Psoas muscle (tissue), 8 donors: ENCODE results near the gene NOLC1. TPM values are rescaled to one million over a fixed set of nuclear protein-coding genes. Genes with fewer than 3 reads are reported as not detected.

Experiments used
- ATAC-seq, 4 donors: fragments of 200-7000 bp; cut with Tn5 transposase; one replicate each; pipeline ENCODE4 v1.9.1; 2020; ENCODE audit warnings: moderate library complexity in 3 of 4, mild to moderate bottlenecking in 2 of 4
- DNase-seq, 2 donors: peaks; one replicate each; pipeline ENCODE4 v3.0.0-alpha.2; 2020
- H3K27ac ChIP-seq: fragments of 200-600 bp; one replicate; pipeline ENCODE4 v1.8.0; 2022
- H3K27me3 ChIP-seq, 3 donors: fragments of 200-600 bp in 1 of 3; one replicate each; pipeline versions ENCODE4 v1.6.1 to v1.8.0; 2013 to 2022; ENCODE audit warnings: low read length in 2 of 3, mild to moderate bottlenecking in 2 of 3, moderate library complexity in 1 of 3; ENCODE audit not compliant: insufficient read depth in 3 of 3
- H3K36me3 ChIP-seq, 2 donors: fragments of 200-600 bp in 1 of 2; one replicate each; pipeline versions ENCODE4 v1.6.1 to v1.8.0; 2013 to 2022; ENCODE audit warnings: low read depth in 1 of 2, mild to moderate bottlenecking in 1 of 2, moderate library complexity in 1 of 2; ENCODE audit not compliant: insufficient read depth in 1 of 2
- H3K4me1 ChIP-seq: fragments of 200-600 bp; one replicate; pipeline ENCODE4 v1.8.0; 2022
- H3K4me3 ChIP-seq: fragments of 200-600 bp; one replicate; pipeline ENCODE4 v1.8.0; 2022; ENCODE audit warnings: mild to moderate bottlenecking
- H3K9me3 ChIP-seq: fragments of 200-600 bp; one replicate; pipeline ENCODE4 v1.8.0; 2022
- WGBS, 3 donors: extraction: QIAGEN DNeasy Blood & Tissue Kit; methylation state at CpG; one replicate each; pipeline versions ENCODE4 v1.1.6 to v1.1.7; 2013; 5-methylcytosine and 5-hydroxymethylcytosine counted together
- intact Hi-C, 2 donors: fragments of 100-400 bp; cut with DNase I; formaldehyde crosslinking; loops; one replicate each; pipeline versions ENCODE4 v1.11.0 to v1.14.2; 2022
- polyA plus RNA-seq, 3 donors: library from polyadenylated mRNA; stranded (reverse); fragments of 200-250 nt; gene quantifications; one replicate each; pipeline ENCODE4 v1.2.3, GENCODE V29; 2013
- total RNA-seq, 4 donors: library from RNA; stranded (reverse); fragmentation: NEBNext Ultra II Directional in 2 of 4; extraction: Animal tissue kit (Norgen Biotek cat#: 25700) in 2 of 4; gene quantifications; one replicate each; pipeline versions ENCODE4 v1.2.1 to v1.2.4, GENCODE V29; 2021 to 2023
- TF ChIP-seq, protein P1 (sequence below): fragments of 200-600 bp; IDR thresholded peaks from one replicate; pipeline ENCODE4 v1.8.0; 2022; ENCODE audit warnings: antibody characterized with exemption
- donor health status: healthy with polysubstance abuse.
- donor health status: DM: no; HTN: no; CAD: no; lungs with moderate emphysema.
- donor health status: Bipolar disorder and iron deficiency.
- donor health status: healthy.
- donor health status: DM: yes; HTN: yes; CAD: no.
- donor health status: DM: no; HTN: no; CAD: no.
- donor health status: DM: no; HTN: no; CAD: no.
- donor health status: DM: yes; HTN: yes; CAD: no.

NOLC1 gene
- total and polyA plus RNA-seq, 7 donors, result 25.8 to 86.1 (median 57.6) TPM

DNA sequence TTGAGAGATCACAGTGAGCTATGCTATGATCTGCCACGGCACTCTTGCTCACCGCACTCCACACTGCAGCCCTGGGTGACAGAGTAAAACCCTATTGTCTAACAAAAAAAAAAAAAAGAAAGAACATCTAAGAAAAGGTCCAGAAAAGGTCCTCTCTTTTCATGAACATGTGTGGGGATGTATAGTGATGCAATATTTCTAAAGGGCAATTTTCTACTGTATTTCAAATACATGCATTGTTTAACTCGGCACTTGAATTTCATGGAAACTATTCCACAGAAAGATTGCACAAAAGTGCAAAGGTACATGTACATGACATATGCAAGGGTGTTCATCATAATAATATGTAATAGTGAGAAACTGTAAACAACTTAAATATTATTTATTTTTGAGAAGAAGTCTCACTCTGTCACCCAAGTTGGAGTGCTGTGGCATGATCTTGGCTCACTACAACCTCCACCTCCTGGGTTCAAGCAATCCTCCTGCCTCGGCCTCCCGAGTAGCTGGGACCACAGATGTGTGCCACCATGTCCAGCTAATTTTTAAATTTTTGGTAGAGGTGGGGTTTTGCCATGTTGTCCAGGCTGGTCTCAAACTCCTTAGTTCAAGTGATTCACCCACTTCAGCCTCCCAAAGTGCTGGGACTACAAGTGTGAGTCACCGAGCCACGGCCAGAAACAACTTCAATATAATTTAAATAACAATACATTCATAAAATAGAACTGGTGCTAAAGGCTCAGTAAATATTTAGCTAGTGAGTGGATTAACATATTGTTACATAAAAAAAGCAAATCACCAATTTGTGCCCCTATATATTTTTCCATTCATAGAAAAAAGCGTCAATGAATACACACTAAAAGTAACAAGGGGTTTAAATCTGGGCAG, 20.7 kb upstream of the NOLC1 start:
- intact Hi-C loops, result no loop called here
- TF ChIP-seq, protein P1, sequence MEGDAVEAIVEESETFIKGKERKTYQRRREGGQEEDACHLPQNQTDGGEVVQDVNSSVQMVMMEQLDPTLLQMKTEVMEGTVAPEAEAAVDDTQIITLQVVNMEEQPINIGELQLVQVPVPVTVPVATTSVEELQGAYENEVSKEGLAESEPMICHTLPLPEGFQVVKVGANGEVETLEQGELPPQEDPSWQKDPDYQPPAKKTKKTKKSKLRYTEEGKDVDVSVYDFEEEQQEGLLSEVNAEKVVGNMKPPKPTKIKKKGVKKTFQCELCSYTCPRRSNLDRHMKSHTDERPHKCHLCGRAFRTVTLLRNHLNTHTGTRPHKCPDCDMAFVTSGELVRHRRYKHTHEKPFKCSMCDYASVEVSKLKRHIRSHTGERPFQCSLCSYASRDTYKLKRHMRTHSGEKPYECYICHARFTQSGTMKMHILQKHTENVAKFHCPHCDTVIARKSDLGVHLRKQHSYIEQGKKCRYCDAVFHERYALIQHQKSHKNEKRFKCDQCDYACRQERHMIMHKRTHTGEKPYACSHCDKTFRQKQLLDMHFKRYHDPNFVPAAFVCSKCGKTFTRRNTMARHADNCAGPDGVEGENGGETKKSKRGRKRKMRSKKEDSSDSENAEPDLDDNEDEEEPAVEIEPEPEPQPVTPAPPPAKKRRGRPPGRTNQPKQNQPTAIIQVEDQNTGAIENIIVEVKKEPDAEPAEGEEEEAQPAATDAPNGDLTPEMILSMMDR, result no peak
- DNase-seq (no peak), ATAC-seq (no peak)
- peaks cover 23% of the 10 kb centered on the region for H3K4me1 ChIP-seq
- 90 to 94% (median 92%) methylated on average over 8 of the region's 8 CpGs for WGBS, 3 donors
- H3K36me3 ChIP-seq, result no peaks in the 10 kb centered on the region
- H3K9me3 ChIP-seq, result no peaks in the 10 kb centered on the region
- H3K27me3 ChIP-seq, result no peaks in the 10 kb centered on the region
- peak overlapping the region; percentile 99 for H3K27ac ChIP-seq
- H3K4me3 ChIP-seq, result no peak overlapping the region

DNA sequence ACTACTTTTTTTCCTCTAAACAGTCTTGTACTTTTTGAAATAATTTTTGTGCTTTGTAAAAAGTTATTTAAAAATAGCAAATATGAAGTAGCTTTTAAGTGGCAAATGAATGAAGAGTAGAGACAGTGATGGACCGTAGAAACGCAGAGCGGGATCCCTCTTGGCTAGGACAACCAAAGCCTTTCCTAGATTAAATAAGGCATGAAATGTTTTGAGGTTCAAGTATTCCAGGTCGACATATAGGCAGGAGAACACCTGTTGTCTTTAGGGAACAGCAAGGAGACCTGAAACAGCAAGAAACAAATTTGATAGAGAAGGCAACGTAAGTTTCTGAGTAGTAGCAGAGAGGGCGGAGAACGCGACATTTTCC, 20.0 kb upstream of the NOLC1 start:
- WGBS, 3 donors, result 14 to 19% (median 17%) methylated on average over 8 of the region's 8 CpGs
- no peaks in the 10 kb centered on the region for H3K36me3 ChIP-seq
- H3K4me3 ChIP-seq, result peak overlapping the region; percentile 100
- ATAC-seq (no peak), DNase-seq (no peak)
- peaks cover 27% of the 10 kb centered on the region for H3K4me1 ChIP-seq
- no peaks in the 10 kb centered on the region for H3K9me3 ChIP-seq
- intact Hi-C loops, result no loop called here
- TF ChIP-seq, protein P1, result no peak
- H3K27me3 ChIP-seq, result no peaks in the 10 kb centered on the region
- peak overlapping the region; percentile 99 for H3K27ac ChIP-seq

DNA sequence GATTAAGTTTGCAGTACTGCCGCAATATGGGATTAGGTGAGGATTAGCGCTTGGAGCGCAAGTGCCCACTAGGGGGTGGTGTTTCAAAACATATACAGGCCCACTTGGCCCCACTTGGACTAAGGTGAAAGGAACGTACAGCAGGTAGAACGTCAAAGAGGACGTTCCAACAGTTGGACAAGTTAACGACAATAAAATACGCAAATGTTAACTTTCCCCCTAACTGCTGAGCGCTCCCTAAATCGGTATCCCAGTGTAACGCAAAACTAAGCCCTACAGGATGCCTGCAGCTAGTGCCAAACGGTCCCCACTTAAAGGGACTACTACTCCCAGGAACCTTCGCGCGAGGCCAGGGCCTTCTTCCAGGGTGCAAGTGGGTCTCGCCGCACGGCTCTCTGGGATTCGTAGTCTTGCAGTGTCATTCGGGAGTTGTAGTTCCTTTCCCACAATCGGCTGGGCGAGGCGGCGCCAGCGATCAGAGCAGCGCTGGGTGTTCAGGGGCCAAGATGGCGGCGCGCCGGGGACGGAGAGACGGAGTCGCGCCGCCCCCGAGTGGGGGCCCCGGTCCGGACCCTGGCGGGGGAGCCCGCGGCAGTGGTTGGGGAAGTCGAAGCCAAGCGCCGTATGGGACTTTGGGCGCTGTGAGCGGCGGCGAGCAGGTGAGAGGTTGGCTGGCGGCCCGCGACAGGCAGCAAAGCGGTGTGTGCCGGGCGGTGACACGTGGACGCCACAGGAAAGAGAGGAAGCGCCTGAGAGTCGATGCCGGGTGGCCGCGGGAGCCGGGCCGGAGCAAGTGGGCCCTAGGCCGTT, 19.4 kb upstream of the NOLC1 start, which contains the start of gene PPRC1:
Gene PPRC1 (plus strand): TSS at position 478 of the 810 bp plus-strand sequence. CDS start 29 bp downstream, at position 507.
- 0 to 1% (median 0%) methylated on average over 53 to 64 of the region's 64 CpGs for WGBS, 3 donors
- Histone ChIP-seq H3K36me3 (peaks cover 0 to 6% of the 10 kb centered on the region in 2 donors), H3K27me3 (no peaks in the 10 kb centered on the region), H3K4me3 (peak within 1 kb of the TSS; percentile 100), H3K9me3 (no peaks in the 10 kb centered on the region), H3K27ac (peak within 1 kb of the TSS; percentile 99), H3K4me1 (peaks cover 27% of the 10 kb centered on the region)
- intact Hi-C loops, result no loop called here
- TF ChIP-seq, protein P1, result peak; percentile 86
- DNase-seq (peak; percentile 99), ATAC-seq (peak; percentile 94 to 95 (median 95))

DNA sequence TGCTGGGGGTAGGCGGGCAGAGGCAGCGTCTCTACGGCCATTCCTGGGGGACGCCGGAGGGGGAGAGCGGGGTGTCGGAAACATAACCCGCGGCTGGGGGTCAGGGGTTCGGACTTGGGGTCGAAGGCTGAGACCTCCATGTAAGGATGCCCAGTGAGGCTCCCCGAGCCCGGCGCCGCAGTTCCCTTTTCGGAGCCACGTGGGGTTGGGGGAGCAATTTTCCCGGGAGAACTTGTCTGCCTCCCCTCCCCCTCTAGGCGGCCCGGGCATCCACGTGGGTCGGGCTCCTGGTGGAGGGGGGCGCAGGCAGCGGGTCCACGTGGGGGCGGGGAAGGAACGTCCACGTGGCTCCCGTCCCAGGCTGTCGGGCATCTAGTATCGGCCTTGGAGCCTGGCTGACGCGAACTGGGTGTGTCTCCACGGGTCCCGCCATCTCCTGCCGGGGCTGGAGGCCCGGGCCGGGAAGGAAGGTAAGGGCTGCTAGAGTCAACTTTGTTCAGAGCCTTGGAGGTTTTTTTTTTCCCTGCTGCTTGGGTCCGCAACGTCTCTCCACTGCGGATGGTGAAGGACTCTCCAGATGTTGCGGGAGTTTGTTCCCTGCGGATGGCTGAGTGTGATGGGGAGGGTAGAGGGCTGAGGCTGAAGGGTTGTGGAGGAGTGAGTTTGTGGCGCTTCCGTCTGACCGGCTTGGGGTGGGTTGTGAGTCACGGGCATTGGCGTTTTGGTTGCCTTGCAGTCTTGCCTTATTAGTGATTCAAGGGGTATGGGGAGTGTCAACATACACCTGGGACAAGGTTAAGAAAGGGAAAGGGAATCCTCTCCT, 18.6 kb upstream of the NOLC1 start:
- H3K9me3 ChIP-seq, result no peaks in the 10 kb centered on the region

More for the DNA sequence above, 18.6 kb upstream of the NOLC1 start:
- no peaks in the 10 kb centered on the region for H3K27me3 ChIP-seq
- intact Hi-C loops, result loop anchor here (2.0 kb wide), 1 partner anchor 17 kb away; no protein-coding TSS in a partner anchor
- DNase-seq (peak; percentile 86 to 91), ATAC-seq (peak; percentile 65 to 78 (median 72))
- peak overlapping the region; percentile 100 for H3K4me3 ChIP-seq
- 1 to 2% (median 1%) methylated on average over 35 to 48 of the region's 48 CpGs for WGBS, 3 donors
- TF ChIP-seq, protein P1, result no peak
- peaks cover 0 to 14% of the 10 kb centered on the region in 2 donors for H3K36me3 ChIP-seq
- H3K4me1 ChIP-seq, result peaks cover 27% of the 10 kb centered on the region
- peak overlapping the region; percentile 99 for H3K27ac ChIP-seq
